GM18951 (cell line): ENCODE data around the gene RCN2.

Experiments used
- POLR2A ChIP-seq: IDR thresholded peaks from 4 replicates; pipeline ENCODE4 v1.6.1; 2011; ENCODE audit warnings: mild to moderate bottlenecking; ENCODE audit not compliant: insufficient read length, insufficient read depth; ENCODE audit errors: extremely low read depth
- in situ Hi-C: fragments of 300-500 bp; cut with MboI; formaldehyde crosslinking; loops from one replicate; pipeline ENCODE4 v1.12.0; 2022; ENCODE audit warnings: low sequenced_read_pairs, mixed read lengths, inconsistent platforms; ENCODE audit not compliant: unreplicated experiment

Gene RCN2

GRCh38 chr15:76974456-76975036 is 43.0 kb downstream of the RCN2 start:
- in situ Hi-C loops = no loop called here
- TF ChIP-seq POLR2A = no peak

- in situ Hi-C loops = no loop called here
- TF ChIP-seq POLR2A = no peak
Observed at GRCh38 chr15:76976141-76976540, 44.6 kb downstream of the RCN2 start.

- TF ChIP-seq POLR2A = no peak
- in situ Hi-C loops = no loop called here
Observed at GRCh38 chr15:76976572-76977270, 45.2 kb downstream of the RCN2 start.

GRCh38 chr15:76978522-76979330 is 47.2 kb downstream of the RCN2 start:
- no peak for TF ChIP-seq POLR2A
- in situ Hi-C loops = no loop called here

GRCh38 chr15:76979331-76979925 is 47.9 kb downstream of the RCN2 start:
- no peak for TF ChIP-seq POLR2A
- in situ Hi-C loops = no loop called here

- no peak for TF ChIP-seq POLR2A
- in situ Hi-C loops = no loop called here
Observed at GRCh38 chr15:76979996-76980520, 48.5 kb downstream of the RCN2 start.

GRCh38 chr15:76982356-76982755 is 50.8 kb downstream of the RCN2 start:
- TF ChIP-seq POLR2A = no peak
- in situ Hi-C loops = no loop called here

- no peak for TF ChIP-seq POLR2A
- in situ Hi-C loops = no loop called here
Observed at GRCh38 chr15:76982756-76983155, 51.2 kb downstream of the RCN2 start.

GRCh38 chr15:76983590-76984375 is 52.2 kb downstream of the RCN2 start:
- in situ Hi-C loops = no loop called here
- TF ChIP-seq POLR2A = no peak

GRCh38 chr15:76986743-76987142 is 55.2 kb downstream of the RCN2 start:
- in situ Hi-C loops = no loop called here
- TF ChIP-seq POLR2A = no peak

- no peak for TF ChIP-seq POLR2A
- in situ Hi-C loops = no loop called here
Observed at GRCh38 chr15:76987276-76987675, 55.7 kb downstream of the RCN2 start.
